Measurements from ENCODE around the gene ALKBH6. TPM values are rescaled to one million over a fixed set of nuclear protein-coding genes. Genes with fewer than 3 reads are reported as not detected.

Gene ALKBH6
- total and polyA plus RNA-seq, 4 donors, result 13.3 to 30.1 (median 23.8) TPM

GRCh38 chr19:36009220-36009619, 4.8 kb downstream of the ALKBH6 start:
- DNase-seq (peak; percentile 43 to 65 (median 54)), ATAC-seq (ENCODE audit: insufficient read depth, low FRiP score) (peak; percentile 61)
- Histone ChIP-seq H3K9ac (ENCODE audit: insufficient read depth in 1 of 2, low read length in 2 of 2) (no peak overlapping the region), H3K27ac (ENCODE audit: low read depth in 1 of 2, low read length in 1 of 2) (peak overlapping the region in 1 of 2 donors; percentile 69), H3K4me1 (ENCODE audit: control insufficient read depth in 5 of 5, insufficient read depth in 5 of 5, low read length in 5 of 5) (peaks cover 0 to 9% (median 3%) of the 10 kb centered on the region in 5 donors), H3K9me3 (ENCODE audit: control insufficient read depth in 4 of 4, insufficient read depth in 3 of 4, low read length in 3 of 4) (no peaks in the 10 kb centered on the region), H3K36me3 (ENCODE audit: control insufficient read depth in 4 of 4, insufficient read depth in 4 of 4, low read length in 4 of 4) (peaks cover 0 to 3% (median 0%) of the 10 kb centered on the region in 4 donors), H3K27me3 (ENCODE audit: control insufficient read depth in 3 of 3, insufficient read depth in 3 of 3, low read length in 2 of 3) (no peaks in the 10 kb centered on the region), H3K4me3 (no peak overlapping the region)
- WGBS, 2 donors, result 1% methylated on average over 49 to 50 of the region's 50 CpGs
- no peak for TF ChIP-seq CTCF (IDR thresholded peaks at IDR 0.05; ENCODE audit: control extremely low read depth, extremely low read depth)

GRCh38 chr19:36008336-36008978, 5.6 kb downstream of the ALKBH6 start, which contains the start of gene SYNE4:
SYNE4 (minus strand) TSS chr19:36008813; CDS start chr19:36008681, 132 bp downstream.
- 52 to 57% methylated on average over 19 of the region's 19 CpGs for WGBS, 2 donors
- no peaks in the 10 kb centered on the region for H3K9me3 ChIP-seq (ENCODE audit: control insufficient read depth in 4 of 4, insufficient read depth in 3 of 4, low read length in 3 of 4)
- peak; percentile 26 to 64 (median 51) for DNase-seq
- no peak for TF ChIP-seq CTCF (IDR thresholded peaks at IDR 0.05; ENCODE audit: control extremely low read depth, extremely low read depth)
- H3K4me1 ChIP-seq (ENCODE audit: control insufficient read depth in 5 of 5, insufficient read depth in 5 of 5, low read length in 5 of 5), result peaks cover 0 to 5% (median 1%) of the 10 kb centered on the region in 5 donors
- ATAC-seq (ENCODE audit: insufficient read depth, low FRiP score), result peak; percentile 63
- H3K27me3 ChIP-seq (ENCODE audit: control insufficient read depth in 3 of 3, insufficient read depth in 3 of 3, low read length in 2 of 3), result no peaks in the 10 kb centered on the region
- peak within 1 kb of the TSS; percentile 40 for H3K4me3 ChIP-seq
- peaks cover 0 to 3% (median 0%) of the 10 kb centered on the region in 4 donors for H3K36me3 ChIP-seq (ENCODE audit: control insufficient read depth in 4 of 4, insufficient read depth in 4 of 4, low read length in 4 of 4)
- H3K9ac ChIP-seq (ENCODE audit: insufficient read depth in 1 of 2, low read length in 2 of 2), result peak within 1 kb of the TSS in 1 of 2 donors; percentile 25
- H3K27ac ChIP-seq (ENCODE audit: low read depth in 1 of 2, low read length in 1 of 2), result peak within 1 kb of the TSS in 1 of 2 donors; percentile 75

GRCh38 chr19:36006955-36007354, 7.1 kb downstream of the ALKBH6 start:
- TF ChIP-seq CTCF (IDR thresholded peaks at IDR 0.05; ENCODE audit: control extremely low read depth, extremely low read depth), result no peak
- WGBS, 2 donors, result 92 to 94% methylated on average over 5 of the region's 5 CpGs
- H3K27ac ChIP-seq (ENCODE audit: low read depth in 1 of 2, low read length in 1 of 2), result no peak overlapping the region

More at GRCh38 chr19:36006955-36007354, 7.1 kb downstream of the ALKBH6 start:
- no peaks in the 10 kb centered on the region for H3K4me1 ChIP-seq (ENCODE audit: control insufficient read depth in 5 of 5, insufficient read depth in 5 of 5, low read length in 5 of 5)
- no peaks in the 10 kb centered on the region for H3K9me3 ChIP-seq (ENCODE audit: control insufficient read depth in 4 of 4, insufficient read depth in 3 of 4, low read length in 3 of 4)
- H3K36me3 ChIP-seq (ENCODE audit: control insufficient read depth in 4 of 4, insufficient read depth in 4 of 4, low read length in 4 of 4), result peaks cover 0 to 4% (median 0%) of the 10 kb centered on the region in 4 donors
- DNase-seq (no peak), ATAC-seq (ENCODE audit: insufficient read depth, low FRiP score) (no peak)
- H3K4me3 ChIP-seq, result no peak overlapping the region
- no peaks in the 10 kb centered on the region for H3K27me3 ChIP-seq (ENCODE audit: control insufficient read depth in 3 of 3, insufficient read depth in 3 of 3, low read length in 2 of 3)
- no peak overlapping the region for H3K9ac ChIP-seq (ENCODE audit: insufficient read depth in 1 of 2, low read length in 2 of 2)

Data from lung (tissue), 12 donors.